Measurements from ENCODE around the gene MCC.

GRCh38 chr5:113163328-113163727, 324.9 kb downstream of the MCC start:
- TF ChIP-seq NFIC (IDR thresholded peaks at IDR 0.05) (no peak), EP300 (IDR thresholded peaks at IDR 0.05; ENCODE audit: borderline replicate concordance) (no peak), CEBPB (IDR thresholded peaks at IDR 0.05) (no peak), RAD21 (IDR thresholded peaks at IDR 0.05; ENCODE audit: low read depth) (no peak), REST (IDR thresholded peaks at IDR 0.05; ENCODE audit: low read depth) (no peak)

All from Ishikawa (cell line).